Left lung (tissue), 14 donors: Measurements from ENCODE around the gene SLC2A13. TPM values are rescaled to one million over a fixed set of nuclear protein-coding genes. Genes with fewer than 3 reads are reported as not detected.
A peak's percentile ranks its signal among the peaks of the same experiment; 100 is the strongest.

ENCODE experiments used
- ATAC-seq: fragments of 200-7000 bp; cut with Tn5 transposase; one replicate; pipeline ENCODE4 v1.9.1; 2020; ENCODE audit warnings: moderate library complexity
- DNase-seq, 4 donors: peaks; one replicate each; pipeline ENCODE4 v3.0.0-alpha.2; 2013 to 2020
- H3K27ac ChIP-seq, 2 donors: fragments of 200-600 bp; sonication (generic) in 1 of 2; one replicate each; pipeline versions ENCODE4 v1.5.0 to v1.8.0; 2020 to 2021
- H3K27me3 ChIP-seq, 2 donors: fragments of 200-600 bp; sonication (generic) in 1 of 2; one replicate each; pipeline versions ENCODE4 v1.5.0 to v1.8.0; 2020 to 2021
- H3K36me3 ChIP-seq, 2 donors: fragments of 200-600 bp; sonication (generic) in 1 of 2; one replicate each; pipeline versions ENCODE4 v1.5.0 to v1.8.0; 2020 to 2021
- H3K4me1 ChIP-seq, 2 donors: fragments of 200-600 bp; one replicate each; pipeline ENCODE4 v1.8.0; 2021
- H3K4me3 ChIP-seq, 2 donors: fragments of 200-600 bp; sonication (generic) in 1 of 2; one replicate each; pipeline versions ENCODE4 v1.5.0 to v1.8.0; 2020 to 2021; ENCODE audit warnings: mild to moderate bottlenecking in 1 of 2
- H3K9me3 ChIP-seq, 2 donors: fragments of 200-600 bp; sonication (generic) in 1 of 2; one replicate each; pipeline versions ENCODE4 v1.5.0 to v1.8.0; 2020 to 2021
- CTCF ChIP-seq, 2 donors: fragments of 200-600 bp; sonication (generic) in 1 of 2; IDR thresholded peaks; one replicate each; pipeline versions ENCODE4 v1.5.0 to v1.8.0; 2021; ENCODE audit warnings: antibody characterized with exemption in 2 of 2
- intact Hi-C, 2 donors: fragments of 100-400 bp; cut with DNase I; formaldehyde crosslinking; loops; one replicate each; pipeline versions ENCODE4 v1.11.2 to v1.14.2; 2022
- long read RNA-seq, 12 donors: library from polyadenylated mRNA in 2 of 12; unstranded in 2 of 12; transcript quantifications; one replicate each; pipeline ENCODE4 v2.0.0 and lab custom pipeline, GENCODE V29; 2019 to 2026
- polyA plus RNA-seq, 6 donors: library from polyadenylated mRNA; unstranded; fragments of 120-200 nt; gene quantifications; one replicate each; pipeline ENCODE4 v1.2.1, GENCODE V29; 2013; ENCODE audit not compliant: insufficient read length in 6 of 6
- total RNA-seq, 2 donors: library from RNA; stranded (reverse); fragmentation: NEBNext Ultra II Directional; extraction: Animal tissue kit (Norgen Biotek cat#: 25700); gene quantifications; one replicate each; pipeline ENCODE4 v1.2.1, GENCODE V29; 2021
- donor health status: DM: no; HTN: yes; CAD: no.
- donor health status: DM: no; HTN: no; CAD: no.

SLC2A13 gene
- 10 to 100 TPM; 12.8 to 14.6 TPM for total RNA-seq
- polyA plus RNA-seq = 1 to 10 TPM; 5.8 to 8.2 (median 7.1) TPM
- long read RNA-seq, donor 1, partial matches to known transcripts = 0 of 1 reads
- long read RNA-seq, donor 1, other reads (novel, unspliced or antisense) = 0 of 1 reads
- long read RNA-seq, donor 2, full-length matches to known transcripts = 1 of 1 reads
- long read RNA-seq, donor 2, partial matches to known transcripts = 0 of 1 reads
- long read RNA-seq, donor 2, other reads (novel, unspliced or antisense) = 0 of 1 reads
- long read RNA-seq, donor 3, partial matches to known transcripts = 0 of 1 reads
- long read RNA-seq, donor 3, other reads (novel, unspliced or antisense) = 0 of 1 reads
- long read RNA-seq, donor 4, full-length matches to known transcripts = 1 of 2 reads
- long read RNA-seq, donor 4, partial matches to known transcripts = 0 of 2 reads
- long read RNA-seq, donor 4, other reads (novel, unspliced or antisense) = 1 of 2 reads
- long read RNA-seq, donor 5, full-length matches to known transcripts = 1 of 1 reads
- long read RNA-seq, donor 5, partial matches to known transcripts = 0 of 1 reads
- long read RNA-seq, donor 5, other reads (novel, unspliced or antisense) = 0 of 1 reads
- long read RNA-seq, donor 6 = 0 reads
- long read RNA-seq, donor 7 = 0 reads
- long read RNA-seq, donor 8, partial matches to known transcripts = 0 of 1 reads
- long read RNA-seq, donor 8, other reads (novel, unspliced or antisense) = 0 of 1 reads
- long read RNA-seq, donor 9 = 0 reads
- long read RNA-seq, donor 10, partial matches to known transcripts = 1 of 2 reads
- long read RNA-seq, donor 10, other reads (novel, unspliced or antisense) = 1 of 2 reads
- long read RNA-seq, donor 11, full-length matches to known transcripts = 10 of 10 reads
- long read RNA-seq, donor 11, partial matches to known transcripts = 0 of 10 reads
- long read RNA-seq, donor 11, other reads (novel, unspliced or antisense) = 0 of 10 reads
- long read RNA-seq, donor 12 = 0 reads

GRCh38 chr12:40105515-40106201 lies at the start of gene SLC2A13:
Gene SLC2A13, minus strand, starts transcription at chr12:40106081. Its CDS starts 273 bp downstream, at chr12:40105808.
- intact Hi-C loops = loop anchor here in 1 of 2 donors (5.0 to 10.0 kb wide), 2 partner anchors 93 to 341 kb away; no protein-coding TSS in a partner anchor
- H3K27ac ChIP-seq = peak within 1 kb of the TSS; percentile 79 to 81
- DNase-seq (peak in 3 of 4 donors; percentile 76 to 94 (median 80)), ATAC-seq (peak; percentile 97)
- no peaks in the 10 kb centered on the region for H3K27me3 ChIP-seq
- no peaks in the 10 kb centered on the region for H3K36me3 ChIP-seq
- no peak for TF ChIP-seq CTCF (IDR thresholded peaks at IDR 0.05)
- H3K9me3 ChIP-seq = no peaks in the 10 kb centered on the region
- peak within 1 kb of the TSS; percentile 84 to 93 for H3K4me3 ChIP-seq
- peaks cover 11 to 37% of the 10 kb centered on the region in 2 donors for H3K4me1 ChIP-seq

- no peak overlapping the region for H3K27ac ChIP-seq
- H3K36me3 ChIP-seq = no peaks in the 10 kb centered on the region
- no peak overlapping the region for H3K4me3 ChIP-seq
- TF ChIP-seq CTCF (IDR thresholded peaks at IDR 0.05) = no peak
- peaks cover 0 to 45% of the 10 kb centered on the region in 2 donors for H3K4me1 ChIP-seq
- DNase-seq = no peak
- H3K27me3 ChIP-seq = no peaks in the 10 kb centered on the region
- H3K9me3 ChIP-seq = no peaks in the 10 kb centered on the region
- intact Hi-C loops = loop anchor here in 1 of 2 donors (10.0 kb wide), 1 partner anchor 160 kb away; no protein-coding TSS in a partner anchor
- ATAC-seq = no peak
These were observed 48.5 kb upstream of the SLC2A13 start for GRCh38 chr12:40154381-40154780.

GRCh38 chr12:40153432-40153831 lies 47.6 kb upstream of the SLC2A13 start:
- no peak for ATAC-seq
- intact Hi-C loops = loop anchor here in 1 of 2 donors (10.0 kb wide), 1 partner anchor 161 kb away; no protein-coding TSS in a partner anchor

More at GRCh38 chr12:40153432-40153831, 47.6 kb upstream of the SLC2A13 start:
- Histone ChIP-seq H3K4me1 (peaks cover 0 to 36% of the 10 kb centered on the region in 2 donors), H3K27me3 (no peaks in the 10 kb centered on the region), H3K27ac (peak overlapping the region in 1 of 2 donors; percentile 43), H3K36me3 (no peaks in the 10 kb centered on the region), H3K9me3 (no peaks in the 10 kb centered on the region), H3K4me3 (no peak overlapping the region)
- no peak for TF ChIP-seq CTCF (IDR thresholded peaks at IDR 0.05)
- DNase-seq = no peak
